ENCODE results near the gene SLC43A3.

- TF ChIP-seq EZH2 (IDR thresholded peaks at IDR 0.05; ENCODE audit: insufficient read depth, poor library complexity, severe bottlenecking) (no peak), EZH2phosphoT487 (IDR thresholded peaks at IDR 0.05; ENCODE audit: insufficient read depth, low read depth) (no peak)
Measured at GRCh38 chr11:57402188-57403002, 24.5 kb downstream of the SLC43A3 start.
